GM10248 (cell line): ENCODE measurements around the gene PNMT.

Experiments used
- CTCF ChIA-PET: fragments of 300-600 bp; sonication (Branson Sonifier 250); formaldehyde crosslinking; extraction: SDS; loops from one replicate; lab custom pipeline; 2021; ENCODE audit warnings: antibody characterized with exemption; lab: Yijun Ruan, JAX
- POLR2A ChIA-PET: fragments of 350-650 bp; sonication (Branson Sonifier 250); formaldehyde crosslinking; extraction: SDS; loops from one replicate; lab custom pipeline; 2020; ENCODE audit warnings: antibody characterized with exemption; lab: Yijun Ruan, JAX
- DNase-seq: peaks from one replicate; pipeline ENCODE4 v3.0.0; 2012; ENCODE audit errors: extremely low spot score
- CTCF ChIP-seq: IDR thresholded peaks from 2 replicates; pipeline ENCODE4 v1.5.1; 2012; ENCODE audit warnings: mild to moderate bottlenecking, low read depth; ENCODE audit errors: extremely low read depth, missing control alignments, control extremely low read depth

Gene PNMT

GRCh38 chr17:39703913-39704312 lies 35.7 kb downstream of the PNMT start:
- ChIA-PET POLR2A (no interaction called here), CTCF (interaction anchor here (0.9 to 3.4 kb wide), 6 partner anchors 26 to 84 kb away, joined by 3 to 13 read pairs (median 7); partner anchors contain the start of genes MIEN1 and PNMT)
- no peak for DNase-seq
- no peak for TF ChIP-seq CTCF

GRCh38 chr17:39704821-39705551 lies 36.7 kb downstream of the PNMT start:
- no peak for TF ChIP-seq CTCF
- DNase-seq = no peak
- ChIA-PET POLR2A (no interaction called here), CTCF (interaction anchor here (3.4 kb wide), 1 partner anchor 84 kb away, joined by 13 read pairs; no protein-coding TSS in a partner anchor)

- ChIA-PET CTCF (interaction anchor here (2.0 kb wide), 1 partner anchor 51 kb away, joined by 5 read pairs; no protein-coding TSS in a partner anchor), POLR2A (no interaction called here)
- no peak for DNase-seq
- TF ChIP-seq CTCF = no peak
Measured at GRCh38 chr17:39705786-39706348, 37.6 kb downstream of the PNMT start.

- ChIA-PET POLR2A (no interaction called here), CTCF (interaction anchor here (2.0 kb wide), 1 partner anchor 52 kb away, joined by 5 read pairs; no protein-coding TSS in a partner anchor)
- no peak for DNase-seq
- TF ChIP-seq CTCF = no peak
Measured at GRCh38 chr17:39706383-39706782, 38.1 kb downstream of the PNMT start.

GRCh38 chr17:39706921-39707337 lies 38.7 kb downstream of the PNMT start:
- TF ChIP-seq CTCF = no peak
- ChIA-PET CTCF (interaction anchor here (2.0 kb wide), 1 partner anchor 52 kb away, joined by 5 read pairs; no protein-coding TSS in a partner anchor), POLR2A (no interaction called here)
- no peak for DNase-seq

- POLR2A ChIA-PET = no interaction called here
- TF ChIP-seq CTCF = no peak
- CTCF ChIA-PET = interaction anchor here (0.9 to 1.3 kb wide), 3 partner anchors 11 to 75 kb away, joined by 3 read pairs; no protein-coding TSS in a partner anchor
- no peak for DNase-seq
Measured at GRCh38 chr17:39709319-39709997, 41.2 kb downstream of the PNMT start.
